Endothelial cell of umbilical vein (primary cell): ENCODE measurements around the gene ADSS1. TPM values are rescaled to one million over a fixed set of nuclear protein-coding genes. Genes with fewer than 3 reads are reported as not detected.

Source experiments
- BruUV-seq: library from RNA; stranded (reverse); fragments of 400-500 nt; replicated peaks from 2 replicates; lab custom pipeline; 2021; lab: Mats Ljungman, UMichigan
- CTCF ChIA-PET: fragments of 300-600, 350-600 bp; sonication (Branson Sonifier 250); formaldehyde crosslinking; loops from one replicate; lab custom pipeline; 2021; ENCODE audit warnings: antibody characterized with exemption, inconsistent platforms; lab: Charles Lee
- POLR2A ChIA-PET: fragments of 300-600, 350-600 bp; sonication (Branson Sonifier 250); formaldehyde crosslinking; loops from one replicate; lab custom pipeline; 2021; ENCODE audit warnings: antibody characterized with exemption, inconsistent platforms; lab: Charles Lee
- DNase-seq: peaks from one replicate; pipeline ENCODE4 v3.0.0-alpha.2; 2011; ENCODE audit warnings: low read depth, low spot score
- FAIRE-seq: peaks from 2 replicates; lab custom pipeline; 2011; peaks lifted over from hg19 to GRCh38; lab: Jason Lieb, UNC
- H2AFZ ChIP-seq: 2 replicates; pipeline ENCODE4 v1.6.0; 2012; ENCODE audit warnings: low read depth, low read length, control low read depth, inconsistent platforms
- H3K27ac ChIP-seq: 2 replicates; pipeline ENCODE4 v1.5.1; 2011; ENCODE audit warnings: low read depth, mild to moderate bottlenecking, control low read depth, low read length, moderate library complexity; ENCODE audit not compliant: insufficient read depth
- H3K27me3 ChIP-seq, 2 experiments: 2 replicates each; pipeline versions ENCODE4 v1.6.0 to v1.6.1; 2011; ENCODE audit warnings: low read length in 2 of 2, mixed read lengths in 1 of 2; ENCODE audit not compliant: control insufficient read depth in 2 of 2, insufficient read depth in 2 of 2
- H3K36me3 ChIP-seq, 2 experiments: 2 replicates in 1 of 2; 3 replicates in 1 of 2; pipeline ENCODE4 v1.5.1; 2011; ENCODE audit warnings: low read length in 2 of 2, mild to moderate bottlenecking in 1 of 2, moderate library complexity in 1 of 2; ENCODE audit not compliant: control insufficient read depth in 2 of 2, insufficient read depth in 2 of 2; ENCODE audit errors: extremely low read depth in 1 of 2
- H3K4me1 ChIP-seq: 3 replicates; pipeline ENCODE4 v1.5.1; 2011; ENCODE audit warnings: mild to moderate bottlenecking, low read length; ENCODE audit not compliant: control insufficient read depth, insufficient read depth; ENCODE audit errors: extremely low read depth
- H3K4me2 ChIP-seq: 2 replicates; pipeline ENCODE4 v1.6.1; 2011; ENCODE audit warnings: low read length, control low read depth, mixed read lengths; ENCODE audit not compliant: insufficient read depth
- H3K4me3 ChIP-seq, 3 experiments: fragments of 200-600 bp in 1 of 3; sonication (generic), shearing (Covaris generic) in 1 of 3; replicated peaks in 1 of 3; 2 replicates each; pipeline ENCODE4 v1.5.1; 2011 to 2016; ENCODE audit warnings: control low read depth in 3 of 3, low read length in 3 of 3, mild to moderate bottlenecking in 2 of 3, inconsistent platforms in 1 of 3, low read depth in 1 of 3, moderate library complexity in 1 of 3; ENCODE audit not compliant: insufficient read depth in 1 of 3
- H3K79me2 ChIP-seq: 2 replicates; pipeline ENCODE4 v1.6.0; 2012; ENCODE audit warnings: low read length, inconsistent platforms; ENCODE audit not compliant: control insufficient read depth, insufficient read depth
- H3K9ac ChIP-seq: replicated peaks from 2 replicates; pipeline ENCODE3; 2011; ENCODE audit warnings: low read length, control low read depth; ENCODE audit not compliant: insufficient read depth; ENCODE audit errors: extremely low read depth
- H3K9me1 ChIP-seq: replicated peaks from 3 replicates; pipeline ENCODE4 v1.6.0; 2011; ENCODE audit warnings: mild to moderate bottlenecking, low read length; ENCODE audit not compliant: control insufficient read depth, insufficient read depth; ENCODE audit errors: extremely low read depth
- H3K9me3 ChIP-seq: replicated peaks from 2 replicates; pipeline ENCODE4 v1.5.1; 2012; ENCODE audit warnings: low read length, inconsistent platforms; ENCODE audit not compliant: control insufficient read depth, insufficient read depth
- H4K20me1 ChIP-seq: replicated peaks from 2 replicates; pipeline ENCODE3; 2011; ENCODE audit warnings: mild to moderate bottlenecking, low read length; ENCODE audit not compliant: control insufficient read depth, insufficient read depth; ENCODE audit errors: extremely low read depth
- CTCF ChIP-seq, 2 donors: IDR thresholded peaks; 1 replicate in 1 of 2; 2 replicates in 1 of 2; pipeline ENCODE4 v1.5.1; 2011; ENCODE audit warnings: low read length in 2 of 2, mild to moderate bottlenecking in 2 of 2, moderate library complexity in 2 of 2, control low read depth in 1 of 2, inconsistent platforms in 1 of 2, low read depth in 1 of 2; ENCODE audit not compliant: insufficient read depth in 1 of 2; ENCODE audit errors: extremely low read depth in 1 of 2
- EZH2 ChIP-seq: IDR thresholded peaks from 2 replicates; pipeline ENCODE4 v1.6.1; 2012; ENCODE audit warnings: borderline replicate concordance, low read depth, mild to moderate bottlenecking, moderate library complexity, low read length, inconsistent platforms; ENCODE audit not compliant: severe bottlenecking
- FOS ChIP-seq: IDR thresholded peaks from 2 replicates; pipeline ENCODE4 v1.6.1; 2011; ENCODE audit warnings: mild to moderate bottlenecking, low read length, moderate library complexity, borderline replicate concordance; ENCODE audit not compliant: insufficient read depth
- GATA2 ChIP-seq: IDR thresholded peaks from 2 replicates; pipeline ENCODE4 v1.7.0; 2011; ENCODE audit warnings: low read depth, mild to moderate bottlenecking, moderate library complexity, mixed read lengths, low read length; ENCODE audit not compliant: insufficient read length, insufficient read depth
- JUN ChIP-seq: IDR thresholded peaks from 2 replicates; pipeline ENCODE4 v1.6.1; 2011; ENCODE audit warnings: borderline replicate concordance, low read depth; ENCODE audit not compliant: insufficient read length, insufficient read depth
- MAX ChIP-seq: IDR thresholded peaks from 2 replicates; pipeline ENCODE4 v1.6.1; 2011; ENCODE audit not compliant: insufficient read depth, insufficient read length
- MYC ChIP-seq: IDR thresholded peaks from one replicate; pipeline ENCODE4 v1.6.1; 2011; ENCODE audit warnings: mild to moderate bottlenecking, low read depth, low read length
- POLR2A ChIP-seq: IDR thresholded peaks from 2 replicates; pipeline ENCODE4 v1.6.1; 2012; ENCODE audit warnings: low read depth, mild to moderate bottlenecking, control low read depth, low read length
- POLR2AphosphoS5 ChIP-seq: IDR thresholded peaks from 2 replicates; pipeline ENCODE4 v1.6.1; 2012; ENCODE audit warnings: low read depth, mild to moderate bottlenecking, control low read depth, low read length, moderate library complexity; ENCODE audit not compliant: insufficient read depth
- dilution Hi-C: fragments of 300-500 bp; cut with MboI; formaldehyde crosslinking; loops from one replicate; pipeline ENCODE4 v1.15.0; 2019; ENCODE audit warnings: low sequenced_read_pairs; ENCODE audit not compliant: extremely low pct_ligation_motif_present
- intact Hi-C: fragments of 100-400 bp; cut with micrococcal nuclease; formaldehyde crosslinking; loops from one replicate; pipeline ENCODE4 v1.10.0; 2022
- polyA plus RNA-seq, 4 experiments: library from polyadenylated mRNA; depleted of rRNA in 3 of 4; stranded (reverse) in 3 of 4; unstranded in 1 of 4; fragments of >200 nt; gene quantifications; 2 replicates each; pipeline versions ENCODE4 v1.2.1 to v1.2.3, GENCODE V29; 2011 to 2012; ENCODE audit warnings: missing spikeins in 1 of 4
- total RNA-seq: library from RNA; stranded (reverse); gene quantifications from 2 replicates; pipeline ENCODE4 v1.2.3, GENCODE V29; 2021

Gene ADSS1
- total and polyA plus RNA-seq, 2 donors (not counting 3 experiments of a cell fraction or from before 2014, with no cell fraction given): 1.9 TPM

GRCh38 chr14:104717137-104717536 lies 6.9 kb upstream of the ADSS1 start:
- no peak overlapping the region for H3K4me3 ChIP-seq
- FAIRE-seq (no peak), DNase-seq (no peak)
- CTCF ChIA-PET: no interaction called here
- H3K36me3 ChIP-seq: peaks cover 12 to 44% of the 10 kb centered on the region in 2 experiments
- POLR2A ChIA-PET: no interaction called here
- no peaks in the 10 kb centered on the region for H3K27me3 ChIP-seq
- no peaks in the 10 kb centered on the region for H3K79me2 ChIP-seq
- intact Hi-C loops (no loop called here), dilution Hi-C loops (no loop called here)
- no peaks in the 10 kb centered on the region for H4K20me1 ChIP-seq
- TF ChIP-seq FOS: no peak
- no peak for TF ChIP-seq MYC
- TF ChIP-seq CTCF (IDR thresholded peaks at IDR 0.05; ENCODE audit: extremely low read depth in 1 of 2, insufficient read depth in 1 of 2, low read depth in 1 of 2, low read length in 2 of 2): no peak
- TF ChIP-seq MAX: no peak
- no peak for TF ChIP-seq POLR2AphosphoS5
- TF ChIP-seq JUN: no peak
- no peak for TF ChIP-seq GATA2
- TF ChIP-seq EZH2: no peak
- TF ChIP-seq POLR2A: no peak
- no peaks in the 10 kb centered on the region for H3K4me1 ChIP-seq
- H2AFZ ChIP-seq: no peak overlapping the region
- BruUV-seq: no TSS peak
- H3K9me1 ChIP-seq: no peaks in the 10 kb centered on the region
- H3K9ac ChIP-seq: no peak overlapping the region
- no peak overlapping the region for H3K4me2 ChIP-seq
- no peak overlapping the region for H3K27ac ChIP-seq
- no peaks in the 10 kb centered on the region for H3K9me3 ChIP-seq
